Tibial nerve (tissue), 4 donors: ENCODE measurements around the gene LMF1. TPM values are rescaled to one million over a fixed set of nuclear protein-coding genes. Genes with fewer than 3 reads are reported as not detected.
A peak's percentile ranks its signal among the peaks of the same experiment; 100 is the strongest.

Source experiments
- DNase-seq, 2 donors: peaks; one replicate each; pipeline ENCODE4 v3.0.0-alpha.2; 2019; ENCODE audit warnings: low spot score in 2 of 2
- H3K27ac ChIP-seq, 4 donors: fragments of 200-600 bp; sonication (generic) in 3 of 4; one replicate each; pipeline ENCODE4 v1.5.1; 2017 to 2019; ENCODE audit warnings: mild to moderate bottlenecking in 1 of 4
- H3K27me3 ChIP-seq, 2 donors: fragments of 200-600 bp; sonication (generic) in 1 of 2; one replicate each; pipeline versions ENCODE4 v1.5.1 to v1.6.0; 2017 to 2019
- H3K36me3 ChIP-seq, 3 donors: fragments of 200-600 bp; sonication (generic); one replicate each; pipeline ENCODE4 v1.5.1; 2018 to 2019
- H3K4me1 ChIP-seq, 4 donors: fragments of 200-600 bp; sonication (generic) in 3 of 4; one replicate each; pipeline ENCODE4 v1.5.1; 2017 to 2019
- H3K4me3 ChIP-seq, 4 donors: fragments of 200-600 bp; sonication (generic) in 3 of 4; one replicate each; pipeline ENCODE4 v1.5.1; 2017 to 2019; ENCODE audit warnings: mild to moderate bottlenecking in 1 of 4, moderate library complexity in 1 of 4
- H3K9me3 ChIP-seq, 4 donors: fragments of 200-600 bp; sonication (generic) in 3 of 4; one replicate each; pipeline ENCODE4 v1.5.1; 2017 to 2019
- EP300 ChIP-seq, 2 donors: sonication (generic); formaldehyde crosslinking; IDR thresholded peaks; one replicate each; pipeline ENCODE4 v1.6.1; 2017; ENCODE audit warnings: antibody characterized with exemption in 2 of 2, mild to moderate bottlenecking in 1 of 2
- POLR2A ChIP-seq, 2 donors: fragments of 450-650 bp; IDR thresholded peaks; one replicate each; pipeline ENCODE4 v1.6.1; 2017; ENCODE audit warnings: antibody characterized with exemption in 2 of 2, mild to moderate bottlenecking in 2 of 2, moderate library complexity in 2 of 2
- WGBS, 2 donors: methylation state at CpG; one replicate each; pipeline ENCODE4 v1.1.5; 2018; 5-methylcytosine and 5-hydroxymethylcytosine counted together
- total RNA-seq, 4 donors: library from RNA; depleted of rRNA; stranded (reverse); fragments of >200 nt; gene quantifications; one replicate each; pipeline ENCODE4 v1.1.0, GENCODE V29; 2016
- TF ChIP-seq, protein P1 (sequence below), 5 experiments: fragments of 200-600 bp in 3 of 5; fragments of 450-650 bp in 2 of 5; sonication (generic) in 3 of 5; IDR thresholded peaks; one replicate each; pipeline ENCODE4 v1.5.1; 2016 to 2019; ENCODE audit warnings: antibody characterized with exemption in 5 of 5, mild to moderate bottlenecking in 3 of 5, moderate library complexity in 2 of 5

LMF1 gene
- total RNA-seq, 4 donors from 2014 or later = 24.5 to 58.5 (median 31.8) TPM

DNA sequence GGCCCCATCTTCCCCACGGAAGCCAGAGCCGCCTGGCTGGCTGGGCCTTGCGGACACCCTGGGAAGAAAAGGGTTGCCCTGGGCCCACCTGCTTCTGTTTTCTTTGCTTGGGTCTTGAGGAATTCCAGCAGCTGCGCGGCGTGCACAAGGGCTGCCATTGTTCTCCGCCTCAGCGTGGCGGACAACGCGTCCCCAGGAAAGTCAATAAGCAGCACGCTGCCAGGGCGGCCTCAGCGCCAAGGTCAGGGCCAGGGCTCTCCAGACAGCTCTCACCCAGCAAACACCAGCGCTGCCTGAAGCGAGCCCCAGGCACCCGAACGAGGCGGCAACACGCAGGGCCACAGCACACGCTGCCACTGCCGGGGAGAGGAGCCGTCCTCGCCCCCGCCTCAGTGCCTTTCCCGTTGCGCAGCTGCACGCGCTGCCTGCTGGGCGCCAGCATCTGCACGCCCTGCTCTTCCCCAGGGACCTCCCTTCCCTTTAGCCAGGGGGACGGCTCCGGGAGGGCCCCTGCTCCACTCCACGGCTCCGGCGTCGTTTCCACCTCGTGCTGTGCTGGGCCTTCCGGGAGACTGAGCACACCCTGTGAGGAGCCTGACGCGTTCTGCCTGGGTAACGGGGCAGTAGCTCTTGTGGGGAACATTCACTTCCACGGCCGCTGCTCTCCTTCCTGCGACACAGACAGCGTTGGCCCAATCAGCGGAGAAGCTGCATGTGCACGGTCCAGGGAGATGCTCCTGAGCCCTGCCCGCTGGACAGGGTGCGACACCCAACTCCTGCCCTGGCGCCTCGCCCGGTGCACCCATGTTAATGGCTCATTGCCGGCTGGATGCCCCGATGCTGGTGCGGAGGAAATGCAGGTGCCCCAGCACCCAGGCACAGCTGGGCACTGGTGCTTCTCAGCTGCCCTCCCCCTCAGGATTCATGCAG, 57.8 kb downstream of the LMF1 start:
- H3K27ac ChIP-seq = peak overlapping the region; percentile 56 to 89 (median 65)
- no peak overlapping the region for H3K4me3 ChIP-seq
- H3K4me1 ChIP-seq = peaks cover 4 to 31% (median 10%) of the 10 kb centered on the region in 4 donors
- TF ChIP-seq EP300 (IDR thresholded peaks at IDR 0.05) (peak in 1 of 2 donors; percentile 87), POLR2A (IDR thresholded peaks at IDR 0.05) (peak in 1 of 2 donors; percentile 16)
- TF ChIP-seq, protein P1, sequence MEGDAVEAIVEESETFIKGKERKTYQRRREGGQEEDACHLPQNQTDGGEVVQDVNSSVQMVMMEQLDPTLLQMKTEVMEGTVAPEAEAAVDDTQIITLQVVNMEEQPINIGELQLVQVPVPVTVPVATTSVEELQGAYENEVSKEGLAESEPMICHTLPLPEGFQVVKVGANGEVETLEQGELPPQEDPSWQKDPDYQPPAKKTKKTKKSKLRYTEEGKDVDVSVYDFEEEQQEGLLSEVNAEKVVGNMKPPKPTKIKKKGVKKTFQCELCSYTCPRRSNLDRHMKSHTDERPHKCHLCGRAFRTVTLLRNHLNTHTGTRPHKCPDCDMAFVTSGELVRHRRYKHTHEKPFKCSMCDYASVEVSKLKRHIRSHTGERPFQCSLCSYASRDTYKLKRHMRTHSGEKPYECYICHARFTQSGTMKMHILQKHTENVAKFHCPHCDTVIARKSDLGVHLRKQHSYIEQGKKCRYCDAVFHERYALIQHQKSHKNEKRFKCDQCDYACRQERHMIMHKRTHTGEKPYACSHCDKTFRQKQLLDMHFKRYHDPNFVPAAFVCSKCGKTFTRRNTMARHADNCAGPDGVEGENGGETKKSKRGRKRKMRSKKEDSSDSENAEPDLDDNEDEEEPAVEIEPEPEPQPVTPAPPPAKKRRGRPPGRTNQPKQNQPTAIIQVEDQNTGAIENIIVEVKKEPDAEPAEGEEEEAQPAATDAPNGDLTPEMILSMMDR (IDR thresholded peaks at IDR 0.05) = no peak
- H3K36me3 ChIP-seq = peaks cover 0 to 30% (median 0%) of the 10 kb centered on the region in 3 donors
- peak in 1 of 2 donors; percentile 28 for DNase-seq
- H3K27me3 ChIP-seq = no peaks in the 10 kb centered on the region
- 57 to 61% methylated on average over 42 to 43 of the region's 56 CpGs for WGBS, 2 donors
- no peaks in the 10 kb centered on the region for H3K9me3 ChIP-seq

DNA sequence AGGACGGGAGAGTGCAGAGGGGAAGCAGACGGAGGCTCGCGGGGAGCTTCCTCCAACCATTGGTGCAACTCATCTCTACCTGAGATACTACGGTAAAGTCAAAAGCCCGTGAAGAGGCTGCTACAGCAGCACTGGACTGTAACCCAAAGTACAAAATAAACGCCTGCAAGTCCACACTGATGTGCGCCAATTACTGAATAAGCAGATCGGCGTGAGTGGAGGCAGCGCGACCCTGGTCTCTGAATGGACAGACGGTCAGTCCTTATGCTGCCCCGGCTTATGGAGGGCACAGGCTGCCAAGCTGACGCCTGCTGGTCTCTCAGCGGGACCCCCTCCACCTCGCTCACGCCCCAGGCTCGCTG, 58.5 kb downstream of the LMF1 start:
- Histone ChIP-seq H3K4me3 (no peak overlapping the region), H3K27ac (peak overlapping the region; percentile 56 to 89 (median 65)), H3K36me3 (peaks cover 0 to 36% (median 0%) of the 10 kb centered on the region in 3 donors), H3K9me3 (peaks cover 0 to 3% (median 0%) of the 10 kb centered on the region in 4 donors), H3K4me1 (peaks cover 4 to 27% (median 10%) of the 10 kb centered on the region in 4 donors), H3K27me3 (no peaks in the 10 kb centered on the region)
- TF ChIP-seq, protein P1 (IDR thresholded peaks at IDR 0.05) = no peak
- no peak for TF ChIP-seq POLR2A (IDR thresholded peaks at IDR 0.05)
- no peak for TF ChIP-seq EP300 (IDR thresholded peaks at IDR 0.05)
- WGBS, 2 donors = 63 to 86% methylated on average over 18 to 19 of the region's 19 CpGs
- no peak for DNase-seq

DNA sequence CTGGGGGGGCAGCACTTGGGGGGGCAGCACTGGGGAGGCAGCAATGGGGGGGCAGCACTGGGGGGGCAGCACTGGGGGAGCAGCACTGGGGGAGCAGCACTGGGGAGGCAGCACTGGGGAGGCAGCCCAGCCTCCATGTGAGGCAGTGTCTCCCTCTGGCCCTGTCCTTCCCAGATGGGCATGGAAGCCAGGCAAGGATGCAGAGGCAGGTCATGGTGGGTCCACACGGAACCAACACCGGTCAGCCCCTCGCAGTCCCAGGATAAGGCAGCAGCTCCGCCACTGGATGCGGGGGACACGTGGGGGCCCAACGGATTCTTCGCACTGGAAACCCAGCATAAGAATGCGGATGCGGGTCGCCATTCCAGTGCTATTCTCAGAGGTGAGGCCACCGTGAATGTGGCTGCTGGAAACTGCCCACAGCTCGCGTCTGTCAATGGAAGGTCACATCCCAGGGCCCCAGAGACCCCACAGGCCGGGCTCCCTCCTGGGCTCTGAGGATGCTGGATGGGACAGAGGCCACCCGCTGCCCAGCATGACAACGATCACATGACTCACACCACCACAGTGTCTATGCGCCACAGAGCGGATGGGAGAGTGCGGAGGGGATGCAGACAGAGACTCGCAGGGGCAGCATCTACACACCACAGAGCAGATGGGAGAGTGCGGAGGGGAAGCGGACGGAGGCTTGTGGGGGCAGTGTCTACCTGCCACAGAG, 59.0 kb downstream of the LMF1 start:
- H3K9me3 ChIP-seq = peaks cover 0 to 9% (median 0%) of the 10 kb centered on the region in 4 donors
- H3K4me1 ChIP-seq = peaks cover 4 to 27% (median 10%) of the 10 kb centered on the region in 4 donors
- H3K36me3 ChIP-seq = peaks cover 0 to 42% (median 0%) of the 10 kb centered on the region in 3 donors
- no peak for DNase-seq
- TF ChIP-seq, protein P1 (IDR thresholded peaks at IDR 0.05) = no peak
- TF ChIP-seq POLR2A (IDR thresholded peaks at IDR 0.05) (no peak), EP300 (IDR thresholded peaks at IDR 0.05) (no peak)
- no peak overlapping the region for H3K4me3 ChIP-seq
- no peaks in the 10 kb centered on the region for H3K27me3 ChIP-seq
- WGBS, 2 donors = 94 to 97% methylated on average over 18 to 24 of the region's 24 CpGs
- H3K27ac ChIP-seq = peak overlapping the region; percentile 56 to 89 (median 65)

DNA sequence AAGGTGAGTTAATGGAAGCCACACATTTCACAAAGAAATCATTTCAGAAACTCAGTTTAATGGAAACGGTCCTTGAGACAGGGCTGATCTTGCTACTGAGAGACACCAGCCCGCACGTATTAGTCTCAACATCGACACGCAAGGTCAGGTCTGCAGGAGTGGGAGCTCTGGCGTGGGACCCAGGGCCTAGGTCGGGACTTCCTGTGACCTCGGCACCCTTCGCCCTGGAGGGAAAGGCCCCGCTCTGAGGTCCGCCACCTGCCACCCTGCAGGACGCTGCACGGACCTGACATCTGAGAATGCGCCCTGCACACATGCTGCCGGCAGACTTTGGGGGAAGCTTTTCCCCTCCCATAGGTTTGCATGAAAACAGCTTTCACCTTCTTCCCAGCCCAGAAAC, 59.7 kb downstream of the LMF1 start:
- Histone ChIP-seq H3K4me1 (peaks cover 4 to 27% (median 10%) of the 10 kb centered on the region in 4 donors), H3K4me3 (no peak overlapping the region), H3K36me3 (peaks cover 0 to 48% (median 0%) of the 10 kb centered on the region in 3 donors), H3K9me3 (peaks cover 0 to 13% (median 0%) of the 10 kb centered on the region in 4 donors), H3K27ac (peak overlapping the region in 1 of 4 donors; percentile 8), H3K27me3 (no peaks in the 10 kb centered on the region)
- WGBS, 2 donors = 87 to 98% methylated on average over 6 of the region's 15 CpGs
- DNase-seq = no peak
- TF ChIP-seq EP300 (IDR thresholded peaks at IDR 0.05) = no peak
- TF ChIP-seq, protein P1 (IDR thresholded peaks at IDR 0.05) = no peak
